BE2C (cell line): ENCODE data around the gene SERTAD2. TPM values are rescaled to one million over a fixed set of nuclear protein-coding genes. Genes with fewer than 3 reads are reported as not detected.
A peak's percentile ranks its signal among the peaks of the same experiment; 100 is the strongest.

Experiments used
- DNase-seq: peaks from one replicate; pipeline ENCODE4 v3.0.0-alpha.2; 2020
- H3K27me3 ChIP-seq: fragments of 250-450 bp; sonication (Bioruptor Pico); 2 replicates; pipeline ENCODE4 v1.5.1; 2020; ENCODE audit warnings: mild to moderate bottlenecking
- H3K36me3 ChIP-seq: fragments of 250-450 bp; sonication (Bioruptor Pico); 2 replicates; pipeline ENCODE4 v1.5.1; 2020; ENCODE audit warnings: mild to moderate bottlenecking
- H3K4me1 ChIP-seq: fragments of 250-450 bp; sonication (Bioruptor Pico); 2 replicates; pipeline ENCODE4 v1.5.1; 2020
- H3K4me3 ChIP-seq: 2 replicates; pipeline ENCODE4 v1.5.1; 2011; ENCODE audit warnings: low read depth, low read length
- H3K9me3 ChIP-seq: fragments of 250-450 bp; sonication (Bioruptor Pico); 2 replicates; pipeline ENCODE4 v1.5.1; 2020
- polyA plus RNA-seq: library from polyadenylated mRNA; unstranded; fragments of >200 nt; gene quantifications from one replicate; pipeline ENCODE4 v1.2.1, GENCODE V29; 2012; ENCODE audit warnings: low read depth, missing spikeins; ENCODE audit not compliant: insufficient read length, insufficient read depth
- TF ChIP-seq, protein P1 (sequence below): IDR thresholded peaks from 2 replicates; pipeline ENCODE4 v1.5.1; 2012; ENCODE audit warnings: mild to moderate bottlenecking, low read depth, low read length

Gene SERTAD2, protein sequence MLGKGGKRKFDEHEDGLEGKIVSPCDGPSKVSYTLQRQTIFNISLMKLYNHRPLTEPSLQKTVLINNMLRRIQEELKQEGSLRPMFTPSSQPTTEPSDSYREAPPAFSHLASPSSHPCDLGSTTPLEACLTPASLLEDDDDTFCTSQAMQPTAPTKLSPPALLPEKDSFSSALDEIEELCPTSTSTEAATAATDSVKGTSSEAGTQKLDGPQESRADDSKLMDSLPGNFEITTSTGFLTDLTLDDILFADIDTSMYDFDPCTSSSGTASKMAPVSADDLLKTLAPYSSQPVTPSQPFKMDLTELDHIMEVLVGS
- 7.0 TPM for polyA plus RNA-seq

DNA sequence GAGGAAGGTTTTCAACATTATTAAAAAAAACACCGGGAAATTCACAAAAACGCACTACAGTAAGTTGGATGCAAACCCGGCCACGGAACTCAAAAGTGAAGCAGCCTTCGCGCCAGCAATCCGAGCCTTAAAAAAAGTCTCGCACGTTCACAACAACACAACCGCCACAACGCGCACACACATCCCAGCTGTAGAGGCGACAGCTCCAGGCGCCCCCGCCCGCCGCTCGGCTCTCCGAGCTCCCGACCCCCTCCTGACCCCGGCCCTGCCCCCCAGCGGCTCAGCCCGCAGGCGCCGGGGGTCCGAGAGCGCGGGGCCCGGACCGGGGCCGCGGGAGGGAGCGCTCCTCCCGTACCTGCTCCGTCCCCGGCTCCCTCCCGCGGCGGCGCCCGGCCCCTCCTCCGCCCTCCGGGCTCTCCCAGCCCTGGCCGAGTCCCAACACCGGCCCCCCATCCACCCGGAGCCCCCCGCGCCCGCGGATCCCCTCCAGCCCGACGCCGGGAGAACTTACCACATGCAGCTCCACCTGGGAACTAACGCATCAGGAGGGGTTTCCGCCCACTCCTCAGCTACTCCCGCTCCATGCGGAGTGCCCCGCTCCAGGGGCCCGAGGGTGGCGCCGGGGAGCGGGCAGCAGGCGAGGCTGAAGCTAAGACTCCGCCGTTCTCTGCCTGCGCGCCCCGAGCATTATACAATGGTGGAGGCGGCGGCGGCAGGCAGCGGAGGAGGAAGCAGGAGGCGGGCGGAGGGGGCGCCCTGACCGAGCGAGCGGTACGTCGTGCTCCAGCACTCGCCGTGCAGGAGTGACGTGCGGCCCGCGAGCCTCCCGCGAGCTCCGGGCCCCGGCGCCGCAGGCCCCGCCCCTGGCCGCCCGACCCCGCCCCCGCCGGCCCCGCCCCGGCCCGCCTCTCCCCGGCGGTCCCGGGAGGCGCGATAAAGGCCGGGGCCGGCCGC, at the start of gene SERTAD2:
Gene SERTAD2, minus strand, starts transcription at position 805 of the 954 bp plus-strand sequence. CDS start 17,042 bp downstream, outside the sequence.
- Histone ChIP-seq H3K9me3 (no peaks in the 10 kb centered on the region), H3K36me3 (no peaks in the 10 kb centered on the region), H3K4me3 (peak within 1 kb of the TSS; percentile 73), H3K4me1 (no peaks in the 10 kb centered on the region; the same call in 1 of the 2 replicates), H3K27me3 (no peaks in the 10 kb centered on the region)
- TF ChIP-seq, protein P1, sequence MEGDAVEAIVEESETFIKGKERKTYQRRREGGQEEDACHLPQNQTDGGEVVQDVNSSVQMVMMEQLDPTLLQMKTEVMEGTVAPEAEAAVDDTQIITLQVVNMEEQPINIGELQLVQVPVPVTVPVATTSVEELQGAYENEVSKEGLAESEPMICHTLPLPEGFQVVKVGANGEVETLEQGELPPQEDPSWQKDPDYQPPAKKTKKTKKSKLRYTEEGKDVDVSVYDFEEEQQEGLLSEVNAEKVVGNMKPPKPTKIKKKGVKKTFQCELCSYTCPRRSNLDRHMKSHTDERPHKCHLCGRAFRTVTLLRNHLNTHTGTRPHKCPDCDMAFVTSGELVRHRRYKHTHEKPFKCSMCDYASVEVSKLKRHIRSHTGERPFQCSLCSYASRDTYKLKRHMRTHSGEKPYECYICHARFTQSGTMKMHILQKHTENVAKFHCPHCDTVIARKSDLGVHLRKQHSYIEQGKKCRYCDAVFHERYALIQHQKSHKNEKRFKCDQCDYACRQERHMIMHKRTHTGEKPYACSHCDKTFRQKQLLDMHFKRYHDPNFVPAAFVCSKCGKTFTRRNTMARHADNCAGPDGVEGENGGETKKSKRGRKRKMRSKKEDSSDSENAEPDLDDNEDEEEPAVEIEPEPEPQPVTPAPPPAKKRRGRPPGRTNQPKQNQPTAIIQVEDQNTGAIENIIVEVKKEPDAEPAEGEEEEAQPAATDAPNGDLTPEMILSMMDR, result no peak
- DNase-seq, result peak; percentile 87

DNA sequence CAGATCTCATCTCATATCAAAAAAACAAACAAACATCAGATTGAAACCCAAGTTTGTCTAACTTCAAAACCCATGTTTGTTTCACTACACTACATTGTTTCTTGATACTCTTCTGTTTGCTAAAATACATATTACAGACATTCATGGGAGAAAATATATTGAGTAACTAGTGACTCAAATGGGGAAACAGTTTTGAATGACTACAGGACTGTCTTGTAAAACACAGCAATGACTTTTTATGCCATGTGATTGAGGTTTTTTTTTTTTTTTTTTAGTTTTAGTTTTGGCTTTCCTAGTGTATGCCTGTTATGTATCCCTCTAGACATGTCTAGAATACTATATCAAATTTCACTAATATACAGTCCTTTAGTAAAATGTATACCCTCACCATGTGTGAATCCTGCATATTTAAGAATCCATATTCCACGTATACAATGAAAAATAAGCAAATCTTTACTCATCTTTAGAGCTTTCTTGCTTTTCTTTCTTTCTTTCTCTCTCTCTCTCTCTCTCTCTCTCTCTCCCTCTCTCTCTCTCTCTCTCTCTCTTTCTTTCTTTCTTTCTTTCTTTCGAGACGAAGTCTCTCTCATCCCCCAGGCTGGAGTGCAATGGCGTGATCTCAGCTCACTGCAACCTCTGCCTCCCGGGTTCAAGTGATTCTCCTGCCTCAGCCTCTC, 46.6 kb upstream of the SERTAD2 start:
- H3K27me3 ChIP-seq, result no peaks in the 10 kb centered on the region
- no peak for DNase-seq
- H3K36me3 ChIP-seq, result no peaks in the 10 kb centered on the region
- H3K9me3 ChIP-seq, result no peaks in the 10 kb centered on the region
- no peaks in the 10 kb centered on the region for H3K4me1 ChIP-seq
- no peak overlapping the region for H3K4me3 ChIP-seq
- TF ChIP-seq, protein P1, result no peak

DNA sequence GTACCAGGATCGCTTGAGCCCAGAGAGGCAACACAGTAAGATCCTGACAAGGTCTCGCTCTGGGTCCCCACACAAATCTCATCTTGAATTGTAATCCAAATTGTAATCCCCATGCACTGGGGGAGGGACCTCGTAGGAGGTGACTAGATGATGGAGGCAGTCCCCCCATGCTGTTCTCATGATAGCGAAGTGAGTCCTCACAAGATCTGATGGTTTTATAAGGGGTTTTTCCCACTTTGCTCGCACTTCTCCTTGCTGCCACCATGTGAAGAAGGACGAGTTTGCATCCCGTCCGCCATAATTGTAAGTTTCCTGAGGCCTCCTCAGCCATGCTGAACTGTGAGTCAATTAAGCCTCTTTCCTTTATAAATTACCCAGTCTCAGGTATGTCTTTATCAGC, 46.0 kb upstream of the SERTAD2 start:
- DNase-seq, result no peak
- TF ChIP-seq, protein P1, result no peak
- no peaks in the 10 kb centered on the region for H3K36me3 ChIP-seq
- no peak overlapping the region for H3K4me3 ChIP-seq
- no peaks in the 10 kb centered on the region for H3K27me3 ChIP-seq
- H3K9me3 ChIP-seq, result no peaks in the 10 kb centered on the region
- H3K4me1 ChIP-seq, result no peaks in the 10 kb centered on the region

DNA sequence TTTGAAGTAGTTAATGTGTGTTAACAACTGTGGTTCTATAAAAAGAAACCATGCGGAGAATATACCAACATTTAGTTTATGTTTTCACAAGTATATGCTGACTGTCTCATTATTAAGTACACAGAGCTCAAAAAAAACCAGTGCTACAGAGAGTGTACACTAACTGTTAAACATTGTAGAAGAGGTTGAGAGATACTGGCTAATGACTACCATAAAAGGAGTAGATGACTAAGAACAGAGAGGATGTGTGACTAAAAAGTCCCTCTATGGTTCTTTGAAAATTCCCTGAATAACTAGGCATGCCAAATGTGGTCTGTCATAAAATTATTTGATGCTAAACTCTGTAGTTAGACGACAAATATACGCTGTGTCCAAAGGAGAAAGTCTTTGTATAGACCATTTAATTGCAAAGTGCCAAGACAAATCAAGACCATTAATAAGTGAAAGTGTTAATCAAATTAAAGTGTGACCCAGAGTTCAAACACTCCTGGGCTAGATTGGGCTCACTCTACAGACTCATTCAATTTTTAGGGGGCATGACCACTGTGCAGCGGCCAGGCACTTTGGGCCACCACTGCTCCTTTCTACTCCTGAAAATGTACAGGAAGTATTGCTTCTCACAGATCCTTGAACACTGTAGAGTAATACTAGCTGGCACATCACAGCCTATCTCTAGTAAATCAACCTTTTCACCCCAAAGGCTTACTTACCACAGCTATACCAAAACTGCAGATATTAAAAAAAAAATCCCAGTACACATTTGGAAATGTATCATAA, 45.1 kb upstream of the SERTAD2 start:
- H3K4me1 ChIP-seq, result no peaks in the 10 kb centered on the region
- no peak overlapping the region for H3K4me3 ChIP-seq
- no peaks in the 10 kb centered on the region for H3K9me3 ChIP-seq
- DNase-seq, result no peak
- no peaks in the 10 kb centered on the region for H3K27me3 ChIP-seq
- TF ChIP-seq, protein P1, result no peak
- H3K36me3 ChIP-seq, result no peaks in the 10 kb centered on the region

DNA sequence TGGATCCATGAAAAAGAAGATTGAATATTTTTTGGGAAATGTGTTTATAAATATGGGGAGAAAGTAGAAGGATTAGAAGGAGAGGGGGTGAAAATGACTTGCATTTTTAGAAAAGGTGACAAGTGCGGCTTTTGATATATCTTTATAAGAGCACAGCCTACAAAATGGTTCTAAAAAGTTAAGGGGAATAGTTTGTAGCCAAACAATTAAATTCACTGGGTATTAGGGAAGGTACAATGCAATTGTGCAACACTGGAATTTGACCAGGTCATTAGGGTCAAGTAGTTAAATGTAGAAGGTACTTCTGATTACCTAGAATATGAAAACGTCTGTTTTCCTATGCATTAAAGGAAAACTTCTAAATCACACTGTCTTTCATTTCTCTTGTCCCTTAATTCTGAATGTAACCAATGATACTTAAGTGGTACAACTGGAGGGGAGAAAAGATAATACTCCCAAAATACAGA, 44.5 kb upstream of the SERTAD2 start:
- TF ChIP-seq, protein P1, result no peak
- no peak for DNase-seq
- H3K4me3 ChIP-seq, result no peak overlapping the region
- H3K27me3 ChIP-seq, result no peaks in the 10 kb centered on the region
- H3K36me3 ChIP-seq, result no peaks in the 10 kb centered on the region
- no peaks in the 10 kb centered on the region for H3K4me1 ChIP-seq
- no peaks in the 10 kb centered on the region for H3K9me3 ChIP-seq
